GM12873 (cell line): ENCODE measurements around the gene GLT1D1.

Experiments
- TF ChIP-seq, protein P1 (sequence below): IDR thresholded peaks from 2 replicates; pipeline ENCODE4 v1.5.1; 2012; ENCODE audit warnings: low read depth, mild to moderate bottlenecking, moderate library complexity, low read length, control low read depth; ENCODE audit not compliant: insufficient read depth; ENCODE audit errors: missing control alignments

GLT1D1 gene

DNA sequence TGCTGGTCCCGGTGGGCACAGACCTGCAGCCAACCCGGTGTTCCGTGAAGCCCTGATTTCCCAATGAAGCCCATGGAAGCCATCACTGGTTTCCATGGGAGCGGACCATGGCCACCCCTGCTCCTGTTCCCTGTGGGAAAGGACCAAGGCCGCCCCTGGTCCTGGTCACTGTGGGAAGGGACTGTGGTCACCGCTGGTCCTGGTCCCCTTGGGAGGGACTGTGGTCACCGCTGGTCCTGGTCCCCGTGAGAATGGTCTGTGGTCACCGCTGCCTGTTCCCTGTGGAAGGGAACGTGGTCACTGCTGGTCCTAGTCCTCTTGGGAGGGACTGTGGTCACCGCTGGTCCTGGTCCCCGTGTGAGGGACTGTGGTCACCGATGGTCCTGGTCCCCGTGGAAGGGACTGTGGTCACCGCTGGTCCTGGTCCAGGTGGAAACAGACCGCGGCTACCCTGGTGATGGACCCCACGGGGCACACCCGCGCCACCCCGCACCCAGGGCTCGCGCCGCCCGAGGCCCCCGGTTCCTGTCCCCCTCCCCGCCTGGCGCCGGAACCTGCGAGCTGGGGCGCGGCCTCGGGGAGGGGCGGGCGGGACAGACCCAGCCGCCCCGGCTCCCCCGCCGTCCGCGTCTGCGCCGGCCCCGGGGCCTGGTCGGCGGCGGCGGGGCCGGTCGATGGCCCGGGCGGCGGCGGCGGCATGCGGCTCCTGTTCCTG is at the start of gene GLT1D1:
Gene GLT1D1 (plus strand): TSS at position 594 of the 715 bp plus-strand sequence. CDS start 104 bp downstream, at position 698.
- TF ChIP-seq, protein P1, sequence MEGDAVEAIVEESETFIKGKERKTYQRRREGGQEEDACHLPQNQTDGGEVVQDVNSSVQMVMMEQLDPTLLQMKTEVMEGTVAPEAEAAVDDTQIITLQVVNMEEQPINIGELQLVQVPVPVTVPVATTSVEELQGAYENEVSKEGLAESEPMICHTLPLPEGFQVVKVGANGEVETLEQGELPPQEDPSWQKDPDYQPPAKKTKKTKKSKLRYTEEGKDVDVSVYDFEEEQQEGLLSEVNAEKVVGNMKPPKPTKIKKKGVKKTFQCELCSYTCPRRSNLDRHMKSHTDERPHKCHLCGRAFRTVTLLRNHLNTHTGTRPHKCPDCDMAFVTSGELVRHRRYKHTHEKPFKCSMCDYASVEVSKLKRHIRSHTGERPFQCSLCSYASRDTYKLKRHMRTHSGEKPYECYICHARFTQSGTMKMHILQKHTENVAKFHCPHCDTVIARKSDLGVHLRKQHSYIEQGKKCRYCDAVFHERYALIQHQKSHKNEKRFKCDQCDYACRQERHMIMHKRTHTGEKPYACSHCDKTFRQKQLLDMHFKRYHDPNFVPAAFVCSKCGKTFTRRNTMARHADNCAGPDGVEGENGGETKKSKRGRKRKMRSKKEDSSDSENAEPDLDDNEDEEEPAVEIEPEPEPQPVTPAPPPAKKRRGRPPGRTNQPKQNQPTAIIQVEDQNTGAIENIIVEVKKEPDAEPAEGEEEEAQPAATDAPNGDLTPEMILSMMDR, result no peak

GRCh38 chr12:128803788-128804187 is 49.5 kb upstream of the GLT1D1 start:
- TF ChIP-seq, protein P1, result no peak

DNA sequence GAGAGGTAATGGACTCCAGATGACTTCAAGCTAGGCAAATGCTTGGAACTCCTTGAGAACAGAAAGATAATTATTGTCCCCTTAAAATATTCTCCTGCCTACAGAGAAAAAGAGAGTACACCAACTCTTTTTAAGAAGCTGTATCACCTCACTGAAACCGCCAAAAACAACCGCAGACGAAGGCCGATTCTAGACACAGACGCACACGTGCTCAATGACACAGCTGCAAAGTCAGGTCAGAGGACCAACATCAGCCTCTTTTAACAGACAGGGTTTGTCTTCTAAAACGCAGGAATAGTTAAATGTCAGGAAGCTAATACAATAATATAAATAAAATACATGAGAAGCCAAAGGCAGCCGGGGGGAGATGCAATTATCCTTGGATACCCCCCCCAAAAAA is 48.5 kb upstream of the GLT1D1 start:
- TF ChIP-seq, protein P1, result no peak

GRCh38 chr12:128806573-128806972 is 46.7 kb upstream of the GLT1D1 start:
- TF ChIP-seq, protein P1, result no peak

DNA sequence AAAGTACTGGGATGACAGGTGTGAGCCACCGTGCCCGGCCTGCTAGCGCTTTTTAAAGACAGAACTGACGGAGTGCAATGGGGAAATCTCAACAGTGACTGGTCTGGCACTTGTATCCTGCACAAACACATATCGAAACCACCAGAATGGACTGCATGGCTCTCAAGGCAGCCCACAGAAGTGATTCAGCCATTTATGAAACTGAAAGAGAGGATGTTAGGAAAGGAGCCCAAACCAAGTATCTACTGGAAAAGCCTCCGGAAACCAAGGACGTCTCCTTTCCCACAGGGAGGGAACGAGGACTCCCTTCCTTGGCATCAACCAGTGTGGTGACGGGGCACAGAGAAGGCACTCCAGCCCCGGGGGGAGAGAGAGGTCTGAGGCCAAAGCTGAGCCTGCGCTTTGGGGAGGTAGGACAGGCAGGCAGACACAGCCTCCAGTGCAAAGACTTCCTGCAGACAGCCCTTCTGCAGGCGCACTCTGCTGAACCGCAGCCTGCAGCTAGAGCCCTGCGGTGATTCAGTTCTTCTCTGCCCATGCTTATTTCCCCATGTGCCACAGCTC is 46.0 kb upstream of the GLT1D1 start:
- TF ChIP-seq, protein P1, result no peak

DNA sequence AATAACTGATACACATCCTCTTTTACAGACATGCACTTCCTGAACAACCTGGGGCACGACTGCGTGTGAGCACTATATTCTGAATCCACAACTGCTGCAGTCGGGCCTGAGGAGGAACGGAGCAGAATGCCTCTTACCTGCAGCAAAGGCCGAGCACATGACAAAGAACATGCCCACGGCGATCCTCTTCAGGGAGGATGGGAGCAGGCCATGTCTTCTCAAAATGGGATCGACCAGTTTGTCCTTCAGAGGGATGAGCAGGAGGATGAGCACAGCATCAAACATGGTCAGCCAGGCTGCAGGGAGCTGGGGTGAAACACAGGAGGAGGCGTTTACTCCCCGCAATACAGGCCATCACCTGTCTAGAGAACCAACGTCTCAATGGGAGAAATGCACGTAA is 44.6 kb upstream of the GLT1D1 start:
- TF ChIP-seq, protein P1, result no peak

DNA sequence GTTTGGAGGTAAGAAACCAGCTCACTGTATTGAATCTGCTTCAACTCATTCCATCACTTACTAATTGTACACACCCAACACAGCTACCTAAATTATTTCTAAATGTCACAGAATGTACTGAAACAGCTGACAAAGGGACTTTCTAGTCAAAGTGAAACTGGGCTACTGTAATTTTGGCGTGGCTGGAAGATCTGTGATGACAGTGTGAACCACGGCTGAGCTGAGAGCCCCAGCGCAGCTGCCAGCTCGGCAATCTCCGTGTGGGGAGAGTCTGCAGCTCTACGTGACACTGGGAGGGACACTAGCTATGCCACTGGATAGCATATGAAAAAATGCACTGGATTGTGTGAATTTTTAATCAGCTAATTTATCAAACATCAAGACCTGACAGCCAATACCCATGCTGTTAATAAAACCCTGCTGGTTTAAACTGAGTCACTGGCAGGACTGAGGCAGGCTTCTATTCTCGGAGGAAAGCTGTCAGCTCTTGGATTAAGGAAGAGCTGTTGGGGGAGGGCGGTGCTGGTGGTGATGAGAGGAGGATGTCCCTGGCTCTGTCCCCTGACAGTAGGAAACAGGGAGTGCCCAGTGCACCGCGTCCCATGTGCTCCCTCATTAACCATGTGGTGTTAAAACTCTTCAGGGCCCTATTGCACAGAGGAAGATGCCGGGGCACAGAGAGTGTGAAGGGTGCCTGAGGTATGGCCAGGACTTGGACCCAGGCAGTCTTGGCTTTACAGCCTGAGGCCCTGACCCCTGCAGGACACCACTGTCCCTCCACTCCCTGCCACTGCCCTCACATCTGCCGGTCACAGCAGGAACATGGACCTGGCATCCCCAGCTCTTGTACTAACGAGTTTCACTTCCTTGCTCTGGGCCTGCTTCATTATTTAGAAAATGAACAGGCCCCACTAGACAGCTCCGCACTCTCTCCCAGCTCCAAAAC is 42.8 kb upstream of the GLT1D1 start:
- TF ChIP-seq, protein P1, result no peak
